GM12878 (cell line): ENCODE data around the gene ZNF716. TPM values are rescaled to one million over a fixed set of nuclear protein-coding genes. Genes with fewer than 3 reads are reported as not detected.
"Not testable (repeated sequence)": the region's sequence is repeated elsewhere in the genome, so short reads cannot be mapped to it uniquely, and the experiment has no call there.

Source experiments
- ATAC-seq: fragments of 200-7000 bp; cut with Tn5 transposase; 3 replicates; pipeline ENCODE4 v1.9.1; 2020; ENCODE audit warnings: mild to moderate bottlenecking, moderate library complexity
- BruUV-seq: library from RNA; stranded (reverse); fragments of 400-500 nt; replicated peaks from 2 replicates; lab custom pipeline; 2021; lab: Mats Ljungman, UMichigan
- CTCF ChIA-PET: fragments of 300-600 bp; sonication (Branson Sonifier 250); formaldehyde crosslinking; extraction: SDS; loops from one replicate; lab custom pipeline; 2021; ENCODE audit warnings: inconsistent platforms; lab: Yijun Ruan, JAX
- POLR2A ChIA-PET: fragments of 350-600 bp; formaldehyde crosslinking; extraction: SDS; loops from one replicate; lab custom pipeline; 2021; ENCODE audit warnings: inconsistent platforms; lab: Charles Lee
- RAD21 ChIA-PET: fragments of 300-600 bp; sonication (Branson Sonifier 250); formaldehyde crosslinking; loops from one replicate; lab custom pipeline; 2023; ENCODE audit warnings: antibody characterized with exemption; ENCODE audit not compliant: unreplicated experiment; lab: Charles Lee
- SMC1A ChIA-PET: fragments of 300-600 bp; sonication (Branson Sonifier 250); formaldehyde crosslinking; loops from one replicate; lab custom pipeline; 2023; ENCODE audit not compliant: unreplicated experiment, uncharacterized antibody; lab: Charles Lee
- DNase-seq: peaks from one replicate; pipeline ENCODE4 v3.0.0-alpha.2; 2011; ENCODE audit warnings: low read depth, low spot score
- FAIRE-seq: peaks from 3 replicates; lab custom pipeline; 2011; peaks lifted over from hg19 to GRCh38; lab: Jason Lieb, UNC
- H2AFZ ChIP-seq: 2 replicates; pipeline ENCODE4 v1.6.0; 2011; ENCODE audit warnings: low read depth, low read length, control low read depth; ENCODE audit not compliant: control insufficient read depth
- H3K27ac ChIP-seq: 2 replicates; pipeline ENCODE4 v1.5.1; 2011; ENCODE audit warnings: control low read depth; ENCODE audit not compliant: control insufficient read depth, insufficient read depth
- H3K27me3 ChIP-seq, 2 experiments: replicated peaks in 1 of 2; 2 replicates each; pipeline versions ENCODE4 v1.6.0 to v1.6.1; 2011; ENCODE audit warnings: low read length in 1 of 2; ENCODE audit not compliant: control insufficient read depth in 2 of 2, insufficient read depth in 2 of 2
- H3K36me3 ChIP-seq, 2 experiments: 2 replicates each; pipeline ENCODE4 v1.5.1; 2011; ENCODE audit warnings: low read length in 1 of 2; ENCODE audit not compliant: control insufficient read depth in 2 of 2, insufficient read depth in 2 of 2
- H3K4me1 ChIP-seq: 2 replicates; pipeline ENCODE4 v1.6.1; 2011; ENCODE audit warnings: mild to moderate bottlenecking, low read length, moderate library complexity, mixed read lengths; ENCODE audit not compliant: control insufficient read depth, insufficient read depth
- H3K4me2 ChIP-seq: 2 replicates; pipeline ENCODE4 v1.6.0; 2011; ENCODE audit warnings: control low read depth; ENCODE audit not compliant: control insufficient read depth, insufficient read depth
- H3K4me3 ChIP-seq: fragments of 200-600 bp; sonication (generic); 2 replicates; pipeline ENCODE4 v1.5.1; 2016
- H3K79me2 ChIP-seq: 2 replicates; pipeline ENCODE4 v1.6.0; 2011; ENCODE audit warnings: low read length; ENCODE audit not compliant: control insufficient read depth, insufficient read depth
- H3K9ac ChIP-seq: 2 replicates; pipeline ENCODE4 v1.8.0; 2011; ENCODE audit warnings: low read length, control low read depth, mixed read lengths; ENCODE audit not compliant: control insufficient read depth, insufficient read depth
- H3K9me3 ChIP-seq: replicated peaks from 3 replicates; pipeline ENCODE4 v1.5.1; 2011; ENCODE audit warnings: mild to moderate bottlenecking, low read length; ENCODE audit not compliant: control insufficient read depth, insufficient read depth
- H4K20me1 ChIP-seq: 2 replicates; pipeline ENCODE4 v1.6.0; 2011; ENCODE audit not compliant: control insufficient read depth, insufficient read depth
- CBFB ChIP-seq: IDR thresholded peaks from 2 replicates; pipeline ENCODE4 v1.6.1; 2016; ENCODE audit warnings: antibody characterized with exemption, low read depth
- CHD4 ChIP-seq: fragments of 200-600 bp; sonication (generic); IDR thresholded peaks from 2 replicates; pipeline ENCODE4 v1.6.1; 2016; ENCODE audit warnings: mild to moderate bottlenecking
- IRF4 ChIP-seq: IDR thresholded peaks from 2 replicates; pipeline ENCODE4 v1.6.1; 2011; ENCODE audit warnings: low read depth, low read length
- KAT2A ChIP-seq: conservative IDR thresholded peaks from 2 replicates; pipeline ENCODE4 v1.6.1; 2011; ENCODE audit warnings: low read depth, low read length; ENCODE audit not compliant: control insufficient read depth
- KDM1A ChIP-seq: fragments of 200-600 bp; sonication (generic); IDR thresholded peaks from 2 replicates; pipeline ENCODE4 v1.6.1; 2016; ENCODE audit warnings: borderline replicate concordance
- RFX5 ChIP-seq: IDR thresholded peaks from 2 replicates; pipeline ENCODE4 v1.6.1; 2011; ENCODE audit warnings: low read depth, low read length, improper control_type of control experiment
- TCF7 ChIP-seq: IDR thresholded peaks from 2 replicates; pipeline ENCODE4 v1.6.1; 2014; ENCODE audit warnings: antibody characterized with exemption, borderline replicate concordance
- WGBS: methylation state at CpG from one replicate; pipeline ENCODE4 v1.1.6; 2016; ENCODE audit warnings: low lambda C conversion rate; ENCODE audit not compliant: insufficient replicate concordance, insufficient coverage; ENCODE audit errors: missing lambda C conversion rate; 5-methylcytosine and 5-hydroxymethylcytosine counted together
- in situ Hi-C: fragments of 300-500 bp; cut with MboI; formaldehyde crosslinking; loops from 9 replicates; pipeline ENCODE4 v1.14.3; 2018; ENCODE audit warnings: mixed read lengths
- intact Hi-C: fragments of 100-400 bp; cut with micrococcal nuclease; formaldehyde crosslinking; loops from one replicate; pipeline ENCODE4 v1.14.2; 2022; ENCODE audit not compliant: unreplicated experiment
- polyA plus RNA-seq, 11 experiments: library from polyadenylated mRNA; depleted of rRNA in 4 of 11; unstranded in 6 of 11; stranded (reverse) in 5 of 11; fragments of >200 nt; fragmentation: Nextera tagmentation in 4 of 11; fragmentation: Illumina TruSeq in 1 of 11; extraction: Ambion mirVana in 4 of 11; extraction: Trizol in 1 of 11; gene quantifications; 1 replicate in 1 of 11; 2 replicates in 10 of 11; pipeline versions ENCODE4 v1.2.1 to v1.2.3, GENCODE V29; 2011 to 2016; ENCODE audit warnings: inconsistent platforms in 2 of 11, missing spikeins in 2 of 11, low read depth in 1 of 11
- total RNA-seq, 4 experiments: library from RNA; depleted of rRNA in 3 of 4; stranded (reverse); fragments of >200 nt in 3 of 4; fragmentation: Illumina TruSeq in 1 of 4; extraction: Trizol in 1 of 4; gene quantifications; 2 replicates each; pipeline versions ENCODE4 v1.2.1 to v1.2.3, GENCODE V29; 2013 to 2021
- TF ChIP-seq, protein P1 (sequence below): IDR thresholded peaks from 2 replicates; pipeline ENCODE4 v1.6.1; 2011; ENCODE audit warnings: mild to moderate bottlenecking, low read depth, low read length, moderate library complexity; ENCODE audit not compliant: insufficient replicate concordance

Gene ZNF716
- total and polyA plus RNA-seq, 10 of the 15 experiments (the other 5 are each of a cell fraction or from before 2014, with no cell fraction given) = not detected

DNA sequence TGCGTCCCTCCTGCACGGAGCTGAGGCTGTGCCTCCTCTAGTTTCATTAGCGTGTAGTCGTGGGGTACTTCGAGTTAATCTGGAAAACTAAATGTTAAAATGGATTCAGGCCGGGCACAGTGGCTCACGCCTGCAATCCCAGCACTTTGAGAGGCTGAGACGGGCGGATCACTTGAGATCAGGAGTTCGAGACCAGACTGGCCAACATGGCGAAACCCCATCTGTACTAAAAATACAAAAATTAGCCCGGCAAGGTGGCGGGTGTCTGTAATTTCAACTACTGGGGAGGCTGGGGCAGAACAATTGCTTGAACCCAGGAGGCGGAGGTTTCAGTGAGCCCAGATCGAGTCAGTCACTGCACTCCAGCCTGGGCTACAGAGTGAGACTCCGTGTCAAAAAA lies 46.9 kb upstream of the ZNF716 start:
- H3K9me3 ChIP-seq, BruUV-seq, H3K9ac ChIP-seq, H4K20me1 ChIP-seq, DNase-seq, intact Hi-C loops, H3K27ac ChIP-seq, H3K4me3 ChIP-seq, H3K27me3 ChIP-seq, H3K4me1 ChIP-seq, H2AFZ ChIP-seq, H3K36me3 ChIP-seq, FAIRE-seq, H3K79me2 ChIP-seq, in situ Hi-C loops, H3K4me2 ChIP-seq, POLR2A ChIA-PET, ATAC-seq, RAD21 ChIA-PET, SMC1A ChIA-PET, CTCF ChIA-PET: not testable (repeated sequence)
- WGBS = 46% methylated on average over 16 of the region's 16 CpGs

DNA sequence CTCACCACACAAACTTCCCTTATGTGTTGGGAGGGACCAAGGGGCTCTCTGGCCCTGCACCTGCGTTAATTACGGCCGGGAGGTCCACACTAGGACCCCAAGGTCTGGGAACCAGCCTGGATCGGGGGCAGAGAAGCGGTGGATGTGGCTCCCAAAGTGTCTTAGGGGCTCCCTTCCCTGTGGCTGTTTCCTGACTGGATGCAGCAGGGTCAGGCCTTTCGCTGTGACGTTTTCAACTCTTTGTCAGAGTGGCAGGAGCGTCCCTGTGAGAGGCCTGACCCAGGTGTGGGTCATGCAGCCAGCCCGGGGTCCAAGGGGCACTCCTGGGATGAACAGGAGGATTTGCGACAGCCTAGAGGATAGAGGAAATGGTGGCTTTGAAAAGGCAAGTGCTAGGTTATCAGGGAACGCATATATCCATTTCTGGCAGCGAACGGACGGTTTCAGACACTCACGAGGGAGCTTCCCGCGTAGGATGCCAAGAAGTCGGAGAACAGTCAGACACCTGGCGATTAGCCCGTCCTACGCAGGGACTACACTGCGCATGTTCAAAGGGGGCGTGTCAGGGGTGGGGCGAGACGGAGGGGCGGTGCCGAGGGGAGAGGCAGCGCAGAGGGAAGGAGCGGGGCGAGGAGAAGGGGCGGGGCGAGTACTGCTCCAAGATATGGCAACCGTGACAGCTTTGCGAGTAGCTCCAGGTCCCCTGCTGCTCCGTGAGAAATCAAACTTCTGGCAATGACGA lies 46.2 kb upstream of the ZNF716 start:
- in situ Hi-C loops = no loop called here
- Histone ChIP-seq H2AFZ (no peak overlapping the region), H3K27ac (no peak overlapping the region), H3K4me3 (no peak overlapping the region), H4K20me1 (no peaks in the 10 kb centered on the region), H3K27me3 (no peaks in the 10 kb centered on the region), H3K79me2 (no peaks in the 10 kb centered on the region), H3K9ac (no peak overlapping the region), H3K4me2 (no peak overlapping the region), H3K9me3 (no peaks in the 10 kb centered on the region; the same call in 2 of the 3 replicates), H3K4me1 (no peaks in the 10 kb centered on the region), H3K36me3 (no peaks in the 10 kb centered on the region)
- no TSS peak for BruUV-seq
- WGBS = 45% methylated on average over 27 of the region's 36 CpGs
- CTCF ChIA-PET = no interaction called here
- no peak for DNase-seq
- RAD21 ChIA-PET = no interaction called here
- SMC1A ChIA-PET = no interaction called here
- TF ChIP-seq IRF4 = no peak
- no peak for TF ChIP-seq TCF7
- TF ChIP-seq KDM1A = no peak
- TF ChIP-seq CBFB = no peak
- no peak for TF ChIP-seq RFX5
- TF ChIP-seq CHD4 = no peak
- TF ChIP-seq KAT2A = no peak
- TF ChIP-seq, protein P1, sequence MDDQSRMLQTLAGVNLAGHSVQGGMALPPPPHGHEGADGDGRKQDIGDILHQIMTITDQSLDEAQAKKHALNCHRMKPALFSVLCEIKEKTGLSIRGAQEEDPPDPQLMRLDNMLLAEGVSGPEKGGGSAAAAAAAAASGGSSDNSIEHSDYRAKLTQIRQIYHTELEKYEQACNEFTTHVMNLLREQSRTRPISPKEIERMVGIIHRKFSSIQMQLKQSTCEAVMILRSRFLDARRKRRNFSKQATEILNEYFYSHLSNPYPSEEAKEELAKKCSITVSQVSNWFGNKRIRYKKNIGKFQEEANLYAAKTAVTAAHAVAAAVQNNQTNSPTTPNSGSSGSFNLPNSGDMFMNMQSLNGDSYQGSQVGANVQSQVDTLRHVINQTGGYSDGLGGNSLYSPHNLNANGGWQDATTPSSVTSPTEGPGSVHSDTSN = no peak
- POLR2A ChIA-PET = no interaction called here
- no peak for ATAC-seq
- intact Hi-C loops = no loop called here
- FAIRE-seq = no peak
